ENCODE data around the gene PCNX1. TPM values are rescaled to one million over a fixed set of nuclear protein-coding genes. Genes with fewer than 3 reads are reported as not detected.

The PCNX1 gene
- total RNA-seq, 2 experiments from 2014 or later: 31.0 to 37.4 TPM

GRCh38 chr14:71070169-71070568 is 162.9 kb downstream of the PCNX1 start:
- H3K4me1 Mint-ChIP-seq: peaks cover 8% of the 10 kb centered on the region

GRCh38 chr14:71071042-71071441 is 163.8 kb downstream of the PCNX1 start:
- Mint-ChIP-seq H3K27ac (no peak overlapping the region), H3K4me1 (peaks cover 8% of the 10 kb centered on the region), H3K27me3 (no peaks in the 10 kb centered on the region), H3K36me3 (peaks cover 44% of the 10 kb centered on the region), H3K4me3 (no peak overlapping the region), H3K9me3 (no peaks in the 10 kb centered on the region)
- DNase-seq: no peak

More at GRCh38 chr14:71070169-71070568, 162.9 kb downstream of the PCNX1 start:
- Mint-ChIP-seq H3K36me3 (peaks cover 50% of the 10 kb centered on the region), H3K4me3 (no peak overlapping the region), H3K9me3 (peaks cover 5% of the 10 kb centered on the region), H3K27me3 (no peaks in the 10 kb centered on the region), H3K27ac (no peak overlapping the region)
- DNase-seq: no peak

- Mint-ChIP-seq H3K27me3 (no peaks in the 10 kb centered on the region), H3K36me3 (peaks cover 70% of the 10 kb centered on the region), H3K4me3 (no peak overlapping the region), H3K4me1 (peaks cover 3% of the 10 kb centered on the region), H3K27ac (no peak overlapping the region), H3K9me3 (peaks cover 17% of the 10 kb centered on the region)
- DNase-seq: no peak
Measured at GRCh38 chr14:71076462-71077092, 169.3 kb downstream of the PCNX1 start.

GRCh38 chr14:71078500-71078899 is 171.2 kb downstream of the PCNX1 start:
- no peak overlapping the region for H3K27ac Mint-ChIP-seq
- H3K36me3 Mint-ChIP-seq: peaks cover 75% of the 10 kb centered on the region
- H3K27me3 Mint-ChIP-seq: no peaks in the 10 kb centered on the region
- no peak overlapping the region for H3K4me3 Mint-ChIP-seq
- peaks cover 17% of the 10 kb centered on the region for H3K9me3 Mint-ChIP-seq
- DNase-seq: no peak
- peaks cover 8% of the 10 kb centered on the region for H3K4me1 Mint-ChIP-seq

- Mint-ChIP-seq H3K27ac (no peak overlapping the region), H3K36me3 (peaks cover 38% of the 10 kb centered on the region), H3K27me3 (no peaks in the 10 kb centered on the region), H3K4me1 (peaks cover 9% of the 10 kb centered on the region), H3K9me3 (no peaks in the 10 kb centered on the region), H3K4me3 (no peak overlapping the region)
- no peak for DNase-seq
Measured at GRCh38 chr14:71086567-71086966, 179.3 kb downstream of the PCNX1 start.

- Mint-ChIP-seq H3K4me3 (no peak overlapping the region), H3K9me3 (peaks cover 1% of the 10 kb centered on the region), H3K4me1 (peaks cover 4% of the 10 kb centered on the region), H3K27me3 (no peaks in the 10 kb centered on the region), H3K36me3 (peaks cover 44% of the 10 kb centered on the region), H3K27ac (no peak overlapping the region)
- no peak for DNase-seq
Measured at GRCh38 chr14:71089971-71090370, 182.7 kb downstream of the PCNX1 start.

GRCh38 chr14:71094722-71095121 is 187.5 kb downstream of the PCNX1 start:
- Mint-ChIP-seq H3K9me3 (peaks cover 3% of the 10 kb centered on the region), H3K27me3 (no peaks in the 10 kb centered on the region), H3K4me1 (peaks cover 6% of the 10 kb centered on the region), H3K4me3 (no peak overlapping the region), H3K36me3 (peaks cover 59% of the 10 kb centered on the region), H3K27ac (no peak overlapping the region)
- DNase-seq: no peak

GRCh38 chr14:71096947-71097346 is 189.7 kb downstream of the PCNX1 start:
- no peak for DNase-seq
- H3K27ac Mint-ChIP-seq: no peak overlapping the region
- H3K36me3 Mint-ChIP-seq: peaks cover 45% of the 10 kb centered on the region
- no peaks in the 10 kb centered on the region for H3K27me3 Mint-ChIP-seq
- peaks cover 3% of the 10 kb centered on the region for H3K9me3 Mint-ChIP-seq
- H3K4me1 Mint-ChIP-seq: peaks cover 5% of the 10 kb centered on the region
- H3K4me3 Mint-ChIP-seq: no peak overlapping the region

- Mint-ChIP-seq H3K9me3 (no peaks in the 10 kb centered on the region), H3K36me3 (peaks cover 14% of the 10 kb centered on the region), H3K27ac (no peak overlapping the region), H3K4me3 (no peak overlapping the region), H3K4me1 (peaks cover 8% of the 10 kb centered on the region), H3K27me3 (no peaks in the 10 kb centered on the region)
- DNase-seq: no peak
Measured at GRCh38 chr14:71103662-71104484, 196.6 kb downstream of the PCNX1 start.

GRCh38 chr14:71105177-71105576 is 197.9 kb downstream of the PCNX1 start:
- H3K36me3 Mint-ChIP-seq: peaks cover 14% of the 10 kb centered on the region
- no peaks in the 10 kb centered on the region for H3K27me3 Mint-ChIP-seq
- H3K9me3 Mint-ChIP-seq: no peaks in the 10 kb centered on the region
- DNase-seq: no peak
- H3K4me1 Mint-ChIP-seq: peaks cover 3% of the 10 kb centered on the region
- H3K4me3 Mint-ChIP-seq: no peak overlapping the region
- no peak overlapping the region for H3K27ac Mint-ChIP-seq

- Mint-ChIP-seq H3K27ac (peak overlapping the region; percentile 4), H3K36me3 (peaks cover 14% of the 10 kb centered on the region)
Measured at GRCh38 chr14:71107921-71108320, 200.7 kb downstream of the PCNX1 start.

GRCh38 chr14:71108398-71109119 is 201.3 kb downstream of the PCNX1 start:
- Mint-ChIP-seq H3K27me3 (no peaks in the 10 kb centered on the region), H3K27ac (no peak overlapping the region), H3K4me1 (peaks cover 3% of the 10 kb centered on the region), H3K9me3 (no peaks in the 10 kb centered on the region), H3K36me3 (peaks cover 14% of the 10 kb centered on the region), H3K4me3 (no peak overlapping the region)
- DNase-seq: no peak

More at GRCh38 chr14:71107921-71108320, 200.7 kb downstream of the PCNX1 start:
- DNase-seq: no peak
- no peak overlapping the region for H3K4me3 Mint-ChIP-seq
- H3K4me1 Mint-ChIP-seq: peaks cover 3% of the 10 kb centered on the region
- no peaks in the 10 kb centered on the region for H3K27me3 Mint-ChIP-seq
- H3K9me3 Mint-ChIP-seq: no peaks in the 10 kb centered on the region

GRCh38 chr14:71113376-71113775 is 206.1 kb downstream of the PCNX1 start:
- no peak for DNase-seq
- Mint-ChIP-seq H3K9me3 (no peaks in the 10 kb centered on the region), H3K27ac (no peak overlapping the region), H3K27me3 (no peaks in the 10 kb centered on the region), H3K4me3 (no peak overlapping the region), H3K4me1 (peaks cover 8% of the 10 kb centered on the region), H3K36me3 (peaks cover 10% of the 10 kb centered on the region)

GRCh38 chr14:71114565-71114964 is 207.3 kb downstream of the PCNX1 start:
- peaks cover 3% of the 10 kb centered on the region for H3K36me3 Mint-ChIP-seq
- DNase-seq: no peak
- no peak overlapping the region for H3K4me3 Mint-ChIP-seq
- H3K27ac Mint-ChIP-seq: no peak overlapping the region
- no peaks in the 10 kb centered on the region for H3K27me3 Mint-ChIP-seq
- no peaks in the 10 kb centered on the region for H3K9me3 Mint-ChIP-seq
- H3K4me1 Mint-ChIP-seq: peaks cover 17% of the 10 kb centered on the region

GRCh38 chr14:71115306-71115705 is 208.0 kb downstream of the PCNX1 start:
- Mint-ChIP-seq H3K27ac (no peak overlapping the region), H3K27me3 (no peaks in the 10 kb centered on the region)

More at GRCh38 chr14:71115306-71115705, 208.0 kb downstream of the PCNX1 start:
- Mint-ChIP-seq H3K36me3 (peaks cover 3% of the 10 kb centered on the region), H3K4me1 (peaks cover 20% of the 10 kb centered on the region), H3K4me3 (no peak overlapping the region), H3K9me3 (no peaks in the 10 kb centered on the region)
- no peak for DNase-seq
